Measurements from ENCODE around the gene CARHSP1.

CARHSP1 gene

GRCh38 chr16:8828541-8829165 lies 40.2 kb downstream of the CARHSP1 start:
- DNase-seq, result no peak
- TF ChIP-seq POLR2A (IDR thresholded peaks at IDR 0.05; ENCODE audit: low read length), result no peak
- TF ChIP-seq GATA1 (IDR thresholded peaks at IDR 0.05; ENCODE audit: low read depth, low read length), result no peak

- TF ChIP-seq GATA1 (IDR thresholded peaks at IDR 0.05; ENCODE audit: low read depth, low read length), result no peak
- no peak for TF ChIP-seq POLR2A (IDR thresholded peaks at IDR 0.05; ENCODE audit: low read length)
- no peak for DNase-seq
Observed at GRCh38 chr16:8826278-8826879, 42.4 kb downstream of the CARHSP1 start.

DNA sequence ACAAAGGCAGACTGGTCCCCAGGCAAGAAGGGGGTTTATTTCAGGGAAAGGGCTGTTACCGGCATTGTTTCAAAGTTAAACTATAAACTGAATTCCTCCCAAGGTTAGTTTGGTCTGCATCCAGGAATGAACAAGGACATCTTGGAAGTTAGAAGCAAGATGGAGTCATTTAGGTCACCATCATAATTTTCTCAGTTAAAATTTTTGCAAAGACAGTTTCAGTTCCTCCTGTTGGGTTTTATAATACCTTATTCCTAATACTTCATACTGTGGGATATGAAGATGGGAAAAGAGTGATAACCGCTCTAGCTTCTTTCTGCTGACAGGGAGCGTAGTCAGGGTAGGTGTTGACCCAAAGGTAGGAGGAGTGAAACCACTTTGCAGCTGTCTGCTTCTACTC lies 46.4 kb downstream of the CARHSP1 start:
- DNase-seq, result no peak

GRCh38 chr16:8819411-8820034 lies 49.3 kb downstream of the CARHSP1 start:
- TF ChIP-seq POLR2A (IDR thresholded peaks at IDR 0.05; ENCODE audit: low read length), result no peak
- no peak for TF ChIP-seq GATA1 (IDR thresholded peaks at IDR 0.05; ENCODE audit: low read depth, low read length)
- no peak for DNase-seq

More for the DNA sequence above, 46.4 kb downstream of the CARHSP1 start:
- no peak for TF ChIP-seq GATA1 (IDR thresholded peaks at IDR 0.05; ENCODE audit: low read depth, low read length)
- no peak for TF ChIP-seq POLR2A (IDR thresholded peaks at IDR 0.05; ENCODE audit: low read length)

DNA sequence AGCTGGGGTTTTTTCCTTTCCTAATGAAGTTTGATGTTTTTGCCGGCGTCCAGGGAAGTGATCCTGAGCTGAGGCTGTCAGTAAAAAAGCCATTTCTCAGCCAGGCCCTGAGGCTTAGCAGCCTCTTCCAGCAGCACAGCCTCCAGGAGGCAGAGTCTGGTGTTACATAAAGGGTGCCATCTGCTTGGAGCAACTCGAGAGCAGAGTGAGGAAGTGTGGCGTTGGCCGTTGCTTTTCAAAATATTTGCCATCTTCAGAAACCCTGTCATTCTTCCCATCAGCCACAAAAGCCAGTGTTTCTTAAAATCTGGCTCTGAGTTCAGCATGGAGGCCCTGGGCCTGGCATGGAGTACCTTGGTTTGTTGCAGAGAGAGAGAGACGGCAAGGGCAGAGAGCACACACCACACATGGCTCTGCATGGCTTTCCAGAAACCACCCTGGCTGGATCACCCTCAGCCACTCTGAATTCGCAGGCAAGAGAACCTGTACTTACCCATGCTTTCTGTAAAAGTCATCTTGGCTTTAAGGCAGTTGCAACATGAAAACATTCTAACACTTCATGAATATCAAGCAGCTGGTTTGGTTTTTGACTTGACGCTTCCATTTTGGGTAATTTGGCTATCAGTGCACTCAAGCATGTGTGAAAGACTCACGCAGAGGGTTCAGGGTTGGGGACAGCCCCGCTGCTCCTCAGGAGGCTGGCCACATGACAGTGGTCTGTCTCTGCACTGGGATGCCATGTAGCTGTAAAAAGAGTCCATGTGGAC lies 50.1 kb downstream of the CARHSP1 start:
- TF ChIP-seq GATA1 (IDR thresholded peaks at IDR 0.05; ENCODE audit: low read depth, low read length) (no peak), POLR2A (IDR thresholded peaks at IDR 0.05; ENCODE audit: low read length) (no peak)

GRCh38 chr16:8816967-8817655 lies 51.7 kb downstream of the CARHSP1 start:
- TF ChIP-seq GATA1 (IDR thresholded peaks at IDR 0.05; ENCODE audit: low read depth, low read length), result no peak
- no peak for TF ChIP-seq POLR2A (IDR thresholded peaks at IDR 0.05; ENCODE audit: low read length)
- no peak for DNase-seq

More for the DNA sequence above, 50.1 kb downstream of the CARHSP1 start:
- DNase-seq, result no peak

DNA sequence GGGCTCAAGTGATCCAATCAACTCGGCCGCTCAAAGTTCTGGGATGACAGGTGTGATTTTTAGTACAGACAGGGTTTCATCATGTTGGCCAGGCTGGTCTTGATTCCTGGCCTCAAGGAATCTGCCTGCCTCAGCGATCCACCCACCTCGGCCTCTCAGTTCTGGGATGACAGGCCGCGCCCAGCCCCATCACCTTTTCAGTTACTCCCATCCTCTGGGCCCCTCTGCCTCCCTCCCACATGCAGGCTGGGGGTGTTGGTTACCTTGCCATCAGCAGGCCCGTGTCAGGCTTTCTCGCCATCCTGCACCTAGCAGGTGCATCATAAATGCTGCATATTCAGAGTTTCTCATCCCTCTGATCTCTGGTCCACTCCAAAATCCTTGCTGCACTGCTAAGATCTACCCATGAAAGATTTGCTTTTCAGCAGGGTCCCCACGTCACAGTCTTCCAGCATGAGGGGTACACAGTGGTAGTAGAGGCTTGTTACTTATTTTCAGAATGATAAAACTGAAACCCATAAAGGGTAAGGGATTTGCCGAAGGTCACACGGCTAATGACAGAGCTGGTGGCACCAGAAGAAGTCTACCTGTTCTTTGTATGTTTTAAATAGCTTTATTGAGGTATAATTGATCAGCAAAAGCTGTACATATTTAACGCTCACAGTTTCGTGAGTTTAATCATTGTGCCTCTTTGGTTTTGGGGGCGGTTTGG lies 54.6 kb downstream of the CARHSP1 start:
- DNase-seq, result no peak
- TF ChIP-seq GATA1 (IDR thresholded peaks at IDR 0.05; ENCODE audit: low read depth, low read length), result no peak
- TF ChIP-seq POLR2A (IDR thresholded peaks at IDR 0.05; ENCODE audit: low read length), result no peak

GRCh38 chr16:8812162-8812843 lies 56.5 kb downstream of the CARHSP1 start:
- no peak for DNase-seq
- TF ChIP-seq GATA1 (IDR thresholded peaks at IDR 0.05; ENCODE audit: low read depth, low read length) (no peak), POLR2A (IDR thresholded peaks at IDR 0.05; ENCODE audit: low read length) (no peak)

GRCh38 chr16:8808613-8809353 lies 60.0 kb downstream of the CARHSP1 start:
- TF ChIP-seq GATA1 (IDR thresholded peaks at IDR 0.05; ENCODE audit: low read depth, low read length) (no peak), POLR2A (IDR thresholded peaks at IDR 0.05; ENCODE audit: low read length) (no peak)
- no peak for DNase-seq

DNA sequence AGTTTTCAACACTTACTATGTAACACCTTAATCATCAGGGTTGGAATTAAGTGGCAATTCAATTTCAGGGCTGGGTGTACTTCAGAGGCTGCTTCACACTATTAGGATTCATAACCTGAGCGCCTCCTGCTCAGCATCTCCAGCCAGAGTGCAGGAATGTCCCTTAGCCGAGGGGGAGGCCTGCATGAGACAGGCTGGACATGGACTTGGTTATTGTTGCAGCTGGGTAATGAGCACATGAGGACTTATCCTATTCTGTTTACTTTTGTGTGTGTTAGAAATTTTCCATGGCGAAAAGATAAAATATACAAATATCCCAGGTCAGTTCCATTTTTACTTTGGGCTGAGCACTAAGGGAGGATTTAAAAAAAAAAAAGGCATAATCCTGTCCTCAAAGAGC lies 60.8 kb downstream of the CARHSP1 start:
- DNase-seq, result no peak
- TF ChIP-seq POLR2A (IDR thresholded peaks at IDR 0.05; ENCODE audit: low read length) (no peak), GATA1 (IDR thresholded peaks at IDR 0.05; ENCODE audit: low read depth, low read length) (no peak)

DNA sequence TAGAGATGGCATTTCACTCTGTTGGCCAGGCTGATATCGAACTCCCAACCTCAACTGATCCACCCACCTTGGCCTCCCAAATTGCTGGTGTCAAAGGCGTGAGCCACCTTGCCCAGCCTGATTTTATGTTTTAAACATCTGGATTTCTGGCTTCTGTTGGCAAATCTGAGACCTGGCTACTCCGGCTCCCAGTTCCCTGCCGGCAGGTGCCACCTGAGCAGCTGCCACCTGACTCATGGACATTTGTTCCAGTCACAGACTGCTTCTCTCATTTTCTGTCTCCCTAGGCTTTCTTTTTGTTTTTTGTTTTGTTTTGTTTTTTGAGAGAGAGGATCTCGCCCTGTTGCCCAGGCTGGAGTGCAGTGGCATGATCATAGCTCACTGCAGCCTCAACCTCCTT lies 61.6 kb downstream of the CARHSP1 start:
- TF ChIP-seq POLR2A (IDR thresholded peaks at IDR 0.05; ENCODE audit: low read length) (no peak), GATA1 (IDR thresholded peaks at IDR 0.05; ENCODE audit: low read depth, low read length) (no peak)
- DNase-seq, result no peak
